ENCODE results near the gene PSMB7. TPM values are rescaled to one million over a fixed set of nuclear protein-coding genes. Genes with fewer than 3 reads are reported as not detected.

PSMB7 gene
- total and polyA plus RNA-seq, 8 donors = 39.0 to 99.9 (median 65.5) TPM

DNA sequence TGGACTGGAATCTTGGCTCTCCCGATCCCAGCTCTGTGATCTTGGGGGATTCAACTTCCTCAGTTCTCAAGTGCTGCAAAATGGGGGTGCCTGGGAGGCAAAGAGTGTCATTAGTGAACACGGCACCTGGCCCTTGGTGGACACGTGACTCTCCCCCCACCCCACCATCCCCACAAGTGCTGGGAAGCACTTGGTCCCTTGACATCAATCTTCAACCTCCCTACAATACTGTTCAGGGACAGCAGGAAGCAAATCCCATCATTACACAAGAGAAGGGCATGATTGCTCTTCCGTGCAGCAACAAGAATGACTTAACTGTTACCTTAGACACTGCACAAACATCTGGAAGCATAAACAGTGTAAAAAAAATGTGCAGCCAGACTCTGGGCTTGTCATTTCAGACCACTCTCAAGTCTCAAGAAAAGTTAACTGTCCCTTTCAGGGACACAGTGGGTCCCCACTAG lies 61.4 kb downstream of the PSMB7 start:
- FAIRE-seq (no peak), ATAC-seq (no peak), DNase-seq (no peak)
- Histone ChIP-seq H3K4me3 (no peak overlapping the region), H3K27ac (no peak overlapping the region), H3K27me3 (no peaks in the 10 kb centered on the region), H3K4me1 (no peaks in the 10 kb centered on the region), H3K36me3 (peaks cover 8 to 56% (median 19%) of the 10 kb centered on the region in 3 donors), H3K9me3 (no peaks in the 10 kb centered on the region)
- TF ChIP-seq, protein P1, sequence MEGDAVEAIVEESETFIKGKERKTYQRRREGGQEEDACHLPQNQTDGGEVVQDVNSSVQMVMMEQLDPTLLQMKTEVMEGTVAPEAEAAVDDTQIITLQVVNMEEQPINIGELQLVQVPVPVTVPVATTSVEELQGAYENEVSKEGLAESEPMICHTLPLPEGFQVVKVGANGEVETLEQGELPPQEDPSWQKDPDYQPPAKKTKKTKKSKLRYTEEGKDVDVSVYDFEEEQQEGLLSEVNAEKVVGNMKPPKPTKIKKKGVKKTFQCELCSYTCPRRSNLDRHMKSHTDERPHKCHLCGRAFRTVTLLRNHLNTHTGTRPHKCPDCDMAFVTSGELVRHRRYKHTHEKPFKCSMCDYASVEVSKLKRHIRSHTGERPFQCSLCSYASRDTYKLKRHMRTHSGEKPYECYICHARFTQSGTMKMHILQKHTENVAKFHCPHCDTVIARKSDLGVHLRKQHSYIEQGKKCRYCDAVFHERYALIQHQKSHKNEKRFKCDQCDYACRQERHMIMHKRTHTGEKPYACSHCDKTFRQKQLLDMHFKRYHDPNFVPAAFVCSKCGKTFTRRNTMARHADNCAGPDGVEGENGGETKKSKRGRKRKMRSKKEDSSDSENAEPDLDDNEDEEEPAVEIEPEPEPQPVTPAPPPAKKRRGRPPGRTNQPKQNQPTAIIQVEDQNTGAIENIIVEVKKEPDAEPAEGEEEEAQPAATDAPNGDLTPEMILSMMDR (IDR thresholded peaks at IDR 0.05) = no peak
- 83 to 84% methylated on average over 4 of the region's 4 CpGs for WGBS, 2 donors
- intact Hi-C loops (cut with DNase I) = no loop called here

- Histone ChIP-seq H3K4me3 (no peak overlapping the region), H3K27ac (no peak overlapping the region), H3K36me3 (peaks cover 8 to 62% (median 19%) of the 10 kb centered on the region in 3 donors), H3K27me3 (no peaks in the 10 kb centered on the region), H3K4me1 (no peaks in the 10 kb centered on the region), H3K9me3 (no peaks in the 10 kb centered on the region)
- intact Hi-C loops (cut with DNase I) = no loop called here
- FAIRE-seq (no peak), ATAC-seq (no peak), DNase-seq (no peak)
- TF ChIP-seq, protein P1 (IDR thresholded peaks at IDR 0.05) = no peak
- WGBS, 2 donors = 94 to 95% methylated on average over 7 of the region's 7 CpGs
Measured at GRCh38 chr9:124353166-124353768, 62.0 kb downstream of the PSMB7 start.

DNA sequence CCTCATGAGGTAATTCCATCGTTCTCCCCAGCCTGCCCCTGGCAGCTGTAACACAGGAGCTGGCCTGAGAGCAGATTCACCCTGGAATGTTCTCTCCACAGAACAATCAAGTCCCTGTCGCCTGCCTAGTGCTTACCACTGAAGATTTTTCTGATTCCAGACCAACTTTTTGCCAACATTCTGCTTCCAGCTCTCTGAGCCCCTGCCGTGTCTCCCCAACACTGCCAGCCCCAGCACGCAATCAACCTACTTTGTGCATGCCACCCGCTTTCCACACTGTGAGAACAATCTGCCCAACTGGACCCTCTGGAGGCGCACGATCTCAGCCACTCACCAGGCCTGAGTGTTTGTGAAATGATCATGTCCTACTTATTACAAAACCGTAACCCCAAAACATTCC lies 62.6 kb downstream of the PSMB7 start:
- no peaks in the 10 kb centered on the region for H3K27me3 ChIP-seq
- no peak for FAIRE-seq
- intact Hi-C loops (cut with DNase I) = no loop called here

DNA sequence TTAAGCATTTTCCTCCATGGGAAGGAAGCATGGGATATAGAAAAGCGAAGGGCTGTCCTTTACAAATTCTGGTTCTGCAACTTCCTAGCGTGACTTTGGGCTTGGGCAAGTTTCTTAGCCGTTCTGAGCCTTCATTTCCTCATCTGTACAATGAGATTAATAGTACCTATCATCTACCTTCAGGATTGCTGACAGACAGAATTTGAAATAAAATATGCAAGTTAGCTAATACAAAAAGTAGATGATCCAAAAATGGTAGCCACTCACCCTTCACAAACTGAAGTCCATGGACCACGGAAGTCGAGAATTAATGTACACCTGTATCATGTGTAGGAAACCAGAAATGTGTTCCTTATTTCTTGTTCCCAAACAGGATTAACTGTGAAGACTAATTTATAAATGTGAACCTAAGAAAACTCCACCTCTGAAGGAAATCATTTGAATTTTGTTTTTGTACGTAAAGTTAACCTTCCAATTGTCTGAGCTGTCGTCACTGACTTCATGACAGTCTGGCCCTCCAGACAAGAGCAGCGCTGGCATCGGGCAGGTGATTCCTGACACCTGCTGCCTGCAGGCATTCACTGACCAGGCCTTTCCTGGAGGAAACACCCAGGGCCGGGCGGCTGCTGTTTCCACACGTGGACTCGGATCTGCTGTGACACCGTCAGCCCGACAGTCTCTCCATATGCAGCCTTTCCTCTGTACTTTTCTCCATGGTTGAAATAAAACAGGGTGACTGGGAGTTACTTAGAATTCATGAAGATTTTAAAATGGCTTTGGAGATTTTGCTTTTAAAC lies 63.4 kb downstream of the PSMB7 start:
- Histone ChIP-seq H3K4me3 (no peak overlapping the region), H3K9me3 (no peaks in the 10 kb centered on the region), H3K36me3 (peaks cover 8 to 72% (median 19%) of the 10 kb centered on the region in 3 donors), H3K27me3 (no peaks in the 10 kb centered on the region), H3K4me1 (no peaks in the 10 kb centered on the region), H3K27ac (no peak overlapping the region)
- intact Hi-C loops (cut with DNase I) = no loop called here
- 91 to 93% methylated on average over 15 of the region's 15 CpGs for WGBS, 2 donors
- DNase-seq (peak in 1 of 6 donors; percentile 53), ATAC-seq (no peak), FAIRE-seq (no peak)
- TF ChIP-seq, protein P1 (IDR thresholded peaks at IDR 0.05) = no peak

More for the DNA sequence above, 62.6 kb downstream of the PSMB7 start:
- 90 to 91% methylated on average over 8 of the region's 8 CpGs for WGBS, 2 donors
- Histone ChIP-seq H3K4me1 (no peaks in the 10 kb centered on the region), H3K4me3 (no peak overlapping the region), H3K27ac (no peak overlapping the region), H3K9me3 (no peaks in the 10 kb centered on the region), H3K36me3 (peaks cover 8 to 68% (median 19%) of the 10 kb centered on the region in 3 donors)
- DNase-seq (no peak), ATAC-seq (no peak)
- TF ChIP-seq, protein P1 (IDR thresholded peaks at IDR 0.05) = no peak

All from pancreas (tissue), 10 donors.